IPS-15b (cell line): ENCODE results near the gene SAMMSON.

Experiments used
- H3K27me3 ChIP-seq: one replicate; pipeline ENCODE4 v1.6.1; 2013; ENCODE audit warnings: low read length; ENCODE audit not compliant: control insufficient read depth, insufficient read depth
- H3K36me3 ChIP-seq: one replicate; pipeline ENCODE4 v1.6.1; 2013; ENCODE audit warnings: low read length; ENCODE audit not compliant: control insufficient read depth, insufficient read depth
- H3K4me1 ChIP-seq: one replicate; pipeline ENCODE4 v1.6.1; 2013; ENCODE audit warnings: mild to moderate bottlenecking, low read length; ENCODE audit not compliant: control insufficient read depth, insufficient read depth
- H3K4me3 ChIP-seq: one replicate; pipeline ENCODE4 v1.5.1; 2013; ENCODE audit warnings: low read depth, low read length
- H3K9ac ChIP-seq: one replicate; pipeline ENCODE4 v1.6.1; 2013; ENCODE audit warnings: low read depth, mild to moderate bottlenecking, low read length
- H3K9me3 ChIP-seq: one replicate; pipeline ENCODE4 v1.6.1; 2013; ENCODE audit warnings: mild to moderate bottlenecking, low read length; ENCODE audit not compliant: control insufficient read depth, insufficient read depth

The SAMMSON gene

DNA sequence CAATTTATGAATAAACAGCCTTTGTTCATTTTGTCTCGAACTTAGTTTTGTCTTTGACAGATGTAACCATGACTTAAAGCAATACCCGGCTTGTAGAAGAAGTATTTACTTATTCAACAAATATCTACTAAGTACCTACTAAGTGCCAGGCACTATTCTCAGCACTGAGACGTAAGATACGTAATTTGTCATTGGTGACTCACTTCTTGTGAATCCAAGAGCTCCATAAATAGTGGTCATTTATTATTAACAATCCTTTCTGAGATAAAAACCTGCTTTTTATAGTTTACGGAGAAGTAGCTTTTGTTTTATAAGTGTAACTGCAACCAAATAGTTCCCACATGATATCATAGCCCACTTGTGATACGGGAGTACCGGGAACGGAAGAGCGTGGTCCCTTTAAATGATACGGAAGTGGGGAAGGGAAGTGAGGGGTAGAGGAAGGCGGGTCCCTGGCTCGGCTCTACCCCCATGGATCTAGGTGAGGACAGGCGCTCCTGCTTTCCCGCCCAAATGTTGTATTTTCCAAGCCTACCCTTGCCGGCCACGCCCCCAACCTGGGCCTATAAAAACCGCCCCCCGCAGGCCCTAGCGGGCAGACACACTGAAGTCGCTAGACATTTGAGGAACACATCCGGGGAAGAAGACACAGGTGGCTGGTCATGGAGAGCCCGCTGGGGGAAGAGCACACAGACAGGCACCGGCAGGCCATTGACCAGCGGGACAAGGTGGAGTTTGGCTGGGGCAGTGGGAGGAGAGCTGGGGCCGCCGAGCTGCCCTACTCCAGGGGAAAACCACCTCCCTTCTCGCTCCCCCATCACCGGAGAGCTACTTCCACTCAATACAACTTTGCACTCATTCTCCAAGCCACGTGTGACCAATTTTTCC lies at the start of gene SAMMSON:
Gene SAMMSON (plus strand): TSS at position 594 of the 888 bp plus-strand sequence.
- Histone ChIP-seq H3K9ac (no peak within 1 kb of the TSS), H3K4me3 (no peak within 1 kb of the TSS), H3K4me1 (no peaks in the 10 kb centered on the region), H3K27me3 (no peaks in the 10 kb centered on the region), H3K9me3 (no peaks in the 10 kb centered on the region), H3K36me3 (no peaks in the 10 kb centered on the region)

- no peak overlapping the region for H3K4me3 ChIP-seq
- H3K9ac ChIP-seq, result no peak overlapping the region
- H3K9me3 ChIP-seq, result no peaks in the 10 kb centered on the region
- no peaks in the 10 kb centered on the region for H3K27me3 ChIP-seq
- H3K36me3 ChIP-seq, result no peaks in the 10 kb centered on the region
- peaks cover 2% of the 10 kb centered on the region for H3K4me1 ChIP-seq
These were observed 47.9 kb upstream of the SAMMSON start for GRCh38 chr3:69951616-69952015.

DNA sequence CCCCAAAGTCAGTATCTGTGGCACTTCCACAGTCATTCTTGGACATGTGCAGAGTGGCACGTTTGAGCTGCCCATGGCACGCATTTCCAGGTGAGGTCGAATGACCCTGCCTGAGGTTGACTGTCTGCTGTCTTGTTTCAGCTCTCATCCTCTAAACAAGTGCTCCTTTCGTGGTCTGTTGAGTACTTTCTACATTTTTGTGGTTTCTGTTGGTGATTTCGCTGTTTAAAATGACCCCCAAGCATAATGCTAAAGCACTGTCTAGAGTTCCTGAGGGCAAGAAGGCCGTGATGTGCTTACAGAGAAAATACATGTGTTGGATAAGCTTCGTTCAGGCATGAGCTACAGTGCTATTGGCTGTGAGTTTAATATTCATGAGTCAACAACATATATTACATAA lies 40.0 kb upstream of the SAMMSON start:
- Histone ChIP-seq H3K36me3 (no peaks in the 10 kb centered on the region), H3K27me3 (no peaks in the 10 kb centered on the region), H3K4me3 (no peak overlapping the region), H3K4me1 (no peaks in the 10 kb centered on the region), H3K9ac (no peak overlapping the region), H3K9me3 (no peaks in the 10 kb centered on the region)

DNA sequence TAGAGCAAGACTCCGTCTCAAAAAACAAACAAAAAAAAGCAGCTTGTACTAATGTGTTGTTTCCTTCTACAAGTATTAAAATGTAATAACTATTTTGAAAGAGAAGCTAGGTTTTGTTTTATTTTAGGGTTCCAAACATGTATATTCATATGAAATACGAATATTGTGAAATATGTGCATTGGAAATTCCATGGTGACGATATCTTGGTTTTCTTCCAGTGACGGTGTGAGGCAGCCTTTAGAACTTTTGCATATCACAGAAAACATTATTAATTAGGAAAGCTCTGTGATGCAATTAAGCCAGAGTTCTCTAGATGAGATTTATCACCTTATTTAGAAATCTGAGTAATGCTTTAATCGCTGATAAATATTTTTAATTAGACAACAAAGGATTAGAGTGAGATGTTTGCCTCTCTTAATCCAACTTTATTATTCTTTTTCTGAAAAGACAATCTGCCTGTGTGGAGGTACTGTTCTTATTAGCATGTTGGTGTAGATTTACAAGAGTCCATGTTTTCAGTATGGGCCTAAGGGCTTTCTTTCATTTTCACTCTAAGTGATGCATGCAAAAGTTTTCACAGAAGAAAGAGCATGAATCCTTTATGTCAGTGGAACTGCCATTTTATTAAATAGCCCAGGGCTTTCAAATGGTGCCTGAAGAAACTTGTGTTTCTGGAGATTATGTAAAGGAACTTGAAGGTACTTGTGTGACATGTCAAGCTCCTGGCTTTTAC lies 37.7 kb upstream of the SAMMSON start:
- Histone ChIP-seq H3K9me3 (no peaks in the 10 kb centered on the region), H3K4me1 (no peaks in the 10 kb centered on the region), H3K36me3 (no peaks in the 10 kb centered on the region), H3K27me3 (no peaks in the 10 kb centered on the region), H3K9ac (no peak overlapping the region), H3K4me3 (no peak overlapping the region)

DNA sequence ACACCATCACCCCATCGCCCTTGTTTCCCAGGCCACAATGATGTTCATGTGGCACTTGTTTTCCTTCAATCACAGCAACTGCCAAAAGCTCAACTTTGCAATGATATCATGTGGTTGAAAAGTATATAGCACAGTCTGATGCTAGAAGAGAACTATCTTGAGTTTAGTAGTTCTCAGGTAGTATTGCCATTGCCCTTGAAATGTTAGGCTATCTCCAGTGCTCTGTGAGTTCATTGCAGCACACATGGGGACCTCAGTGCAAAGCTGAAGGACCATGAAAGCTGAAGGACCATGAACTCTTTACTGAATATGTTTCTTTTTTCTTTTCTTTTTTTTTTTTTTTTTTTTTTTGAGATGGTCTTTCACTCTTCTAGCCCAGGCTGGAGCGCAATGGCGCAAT lies 35.9 kb upstream of the SAMMSON start:
- H3K4me3 ChIP-seq, result no peak overlapping the region
- H3K4me1 ChIP-seq, result no peaks in the 10 kb centered on the region
- no peaks in the 10 kb centered on the region for H3K36me3 ChIP-seq
- no peaks in the 10 kb centered on the region for H3K9me3 ChIP-seq
- no peaks in the 10 kb centered on the region for H3K27me3 ChIP-seq
- no peak overlapping the region for H3K9ac ChIP-seq

- no peaks in the 10 kb centered on the region for H3K4me1 ChIP-seq
- H3K9me3 ChIP-seq, result no peaks in the 10 kb centered on the region
- no peak overlapping the region for H3K4me3 ChIP-seq
- H3K27me3 ChIP-seq, result no peaks in the 10 kb centered on the region
- H3K9ac ChIP-seq, result no peak overlapping the region
- H3K36me3 ChIP-seq, result no peaks in the 10 kb centered on the region
These were observed 32.4 kb upstream of the SAMMSON start for GRCh38 chr3:69967156-69967555.

- Histone ChIP-seq H3K27me3 (no peaks in the 10 kb centered on the region), H3K4me3 (no peak overlapping the region), H3K36me3 (no peaks in the 10 kb centered on the region), H3K9me3 (no peaks in the 10 kb centered on the region), H3K4me1 (no peaks in the 10 kb centered on the region), H3K9ac (no peak overlapping the region)
These were observed 28.7 kb upstream of the SAMMSON start for GRCh38 chr3:69970827-69971226.

- Histone ChIP-seq H3K36me3 (no peaks in the 10 kb centered on the region), H3K9me3 (no peaks in the 10 kb centered on the region), H3K9ac (no peak overlapping the region), H3K27me3 (no peaks in the 10 kb centered on the region), H3K4me1 (no peaks in the 10 kb centered on the region), H3K4me3 (no peak overlapping the region)
These were observed 26.9 kb upstream of the SAMMSON start for GRCh38 chr3:69972672-69973071.

GRCh38 chr3:69976021-69976420 lies 23.5 kb upstream of the SAMMSON start:
- Histone ChIP-seq H3K9ac (no peak overlapping the region), H3K27me3 (no peaks in the 10 kb centered on the region), H3K9me3 (no peaks in the 10 kb centered on the region), H3K4me3 (no peak overlapping the region), H3K36me3 (no peaks in the 10 kb centered on the region), H3K4me1 (no peaks in the 10 kb centered on the region)

DNA sequence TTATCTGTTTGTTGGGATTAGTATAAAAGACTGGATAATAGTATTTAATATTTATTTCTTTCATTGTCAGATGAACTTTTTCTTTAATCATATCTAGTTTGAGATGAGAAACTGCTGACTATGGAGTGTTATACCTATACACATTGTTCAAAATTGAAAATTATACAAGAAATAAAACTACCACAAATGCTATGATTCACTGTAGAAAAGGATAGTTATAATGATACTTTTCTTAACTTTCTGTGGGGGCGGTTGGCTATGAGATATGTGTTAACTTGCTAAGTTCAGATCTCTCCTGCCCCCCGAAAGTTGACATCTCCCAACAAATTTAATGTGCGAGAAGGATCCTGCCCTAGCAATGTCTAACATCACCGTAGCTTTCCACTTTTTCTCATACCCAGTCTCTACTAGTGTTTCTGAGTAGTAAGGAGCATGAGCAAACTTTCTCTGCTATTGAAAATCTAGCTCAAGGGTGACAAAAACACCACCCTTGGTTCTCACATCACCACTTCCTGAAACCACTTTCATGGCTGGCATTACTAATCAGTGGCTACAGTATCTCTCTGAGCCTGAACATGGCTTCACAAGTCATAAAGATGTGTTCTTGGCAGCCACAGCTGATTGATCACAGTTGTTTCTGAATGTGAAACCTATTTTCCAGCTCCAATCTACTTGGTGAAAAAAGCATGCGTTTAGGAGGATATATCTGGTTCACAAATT lies 15.8 kb upstream of the SAMMSON start:
- no peaks in the 10 kb centered on the region for H3K36me3 ChIP-seq
- no peak overlapping the region for H3K4me3 ChIP-seq
- H3K9me3 ChIP-seq, result no peaks in the 10 kb centered on the region
- H3K27me3 ChIP-seq, result peaks cover 13% of the 10 kb centered on the region
- no peaks in the 10 kb centered on the region for H3K4me1 ChIP-seq
- H3K9ac ChIP-seq, result no peak overlapping the region

DNA sequence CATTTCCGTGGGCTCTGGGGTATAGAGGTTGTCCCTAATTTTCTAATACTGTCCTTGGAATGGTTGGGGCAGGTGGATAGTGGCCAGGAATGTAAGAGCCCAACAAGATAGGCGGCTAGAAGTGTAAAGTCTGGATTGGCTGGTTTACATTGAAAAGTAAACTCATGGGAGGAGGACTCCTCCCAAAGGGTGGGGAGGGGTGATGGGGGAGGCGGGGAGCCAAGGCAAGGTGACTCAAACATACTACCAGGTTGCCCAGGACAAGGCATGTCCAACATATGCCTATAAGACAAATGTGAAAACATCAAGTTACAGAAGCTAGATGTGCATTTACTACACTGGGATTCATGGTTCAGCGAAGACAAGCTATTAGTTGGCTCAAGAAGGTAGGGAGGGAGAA lies 14.3 kb upstream of the SAMMSON start:
- Histone ChIP-seq H3K4me3 (no peak overlapping the region), H3K4me1 (no peaks in the 10 kb centered on the region), H3K9me3 (no peaks in the 10 kb centered on the region), H3K9ac (no peak overlapping the region), H3K27me3 (peaks cover 13% of the 10 kb centered on the region), H3K36me3 (no peaks in the 10 kb centered on the region)
